ENCODE data around the gene CEP85. TPM values are rescaled to one million over a fixed set of nuclear protein-coding genes. Genes with fewer than 3 reads are reported as not detected.

CEP85 gene
- total and polyA plus RNA-seq, 12 donors: 7.0 to 74.5 (median 52.0) TPM

DNA sequence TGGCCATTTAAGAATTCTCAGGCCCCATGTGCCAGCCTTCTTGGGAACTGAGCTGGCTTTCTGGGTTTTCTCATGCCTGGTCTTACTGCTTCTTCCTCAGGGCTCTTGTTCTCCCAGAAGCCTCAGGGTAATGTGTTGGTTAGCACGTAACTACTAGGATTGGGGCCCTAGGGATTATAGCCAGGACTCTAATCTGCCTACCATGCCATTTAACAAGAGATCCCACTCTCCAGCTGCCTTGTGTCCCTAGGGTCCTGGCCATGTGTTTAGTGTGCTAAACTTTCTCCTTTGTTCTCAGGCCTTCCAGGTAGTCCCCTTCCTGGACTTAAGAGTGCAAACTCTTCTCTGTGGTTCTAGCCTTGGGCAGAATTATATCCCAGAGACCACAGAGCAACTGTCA is 43.7 kb downstream of the CEP85 start:
- peaks cover 21 to 91% (median 67%) of the 10 kb centered on the region in 9 donors for H3K4me1 ChIP-seq
- DNase-seq: no peak
- peak overlapping the region in 9 of 10 donors; percentile 31 to 100 (median 95) for H3K27ac ChIP-seq
- TF ChIP-seq CTCF (IDR thresholded peaks at IDR 0.05): no peak
- H3K9me3 ChIP-seq: no peaks in the 10 kb centered on the region
- intact Hi-C loops (cut with DNase I): loop anchor here in 3 of 10 donors (2.0 to 5.0 kb wide), 2 partner anchors 43 to 45 kb away; no protein-coding TSS in a partner anchor
- peaks cover 0 to 58% (median 0%) of the 10 kb centered on the region in 9 donors for H3K36me3 ChIP-seq
- H3K4me3 ChIP-seq: no peak overlapping the region
- WGBS, 2 donors: 58 to 61% methylated on average over 1 of the region's 1 CpG
- H3K27me3 ChIP-seq: no peaks in the 10 kb centered on the region
- no peak for ATAC-seq

- DNase-seq: no peak
- no peak for TF ChIP-seq CTCF (IDR thresholded peaks at IDR 0.05)
- 53 to 63% methylated on average over 4 of the region's 4 CpGs for WGBS, 2 donors
- H3K27ac ChIP-seq: peak overlapping the region in 9 of 10 donors; percentile 17 to 100 (median 95)
- peaks cover 21 to 97% (median 67%) of the 10 kb centered on the region in 9 donors for H3K4me1 ChIP-seq
- intact Hi-C loops (cut with DNase I): loop anchor here in 2 of 10 donors (5.0 kb wide), 1 partner anchor 44 kb away; no protein-coding TSS in a partner anchor
- peaks cover 0 to 58% (median 0%) of the 10 kb centered on the region in 9 donors for H3K36me3 ChIP-seq
- no peaks in the 10 kb centered on the region for H3K9me3 ChIP-seq
- no peaks in the 10 kb centered on the region for H3K27me3 ChIP-seq
- ATAC-seq: peak in 1 of 8 donors; percentile 1
- no peak overlapping the region for H3K4me3 ChIP-seq
Observed at GRCh38 chr1:26278303-26278702, 44.3 kb downstream of the CEP85 start.

DNA sequence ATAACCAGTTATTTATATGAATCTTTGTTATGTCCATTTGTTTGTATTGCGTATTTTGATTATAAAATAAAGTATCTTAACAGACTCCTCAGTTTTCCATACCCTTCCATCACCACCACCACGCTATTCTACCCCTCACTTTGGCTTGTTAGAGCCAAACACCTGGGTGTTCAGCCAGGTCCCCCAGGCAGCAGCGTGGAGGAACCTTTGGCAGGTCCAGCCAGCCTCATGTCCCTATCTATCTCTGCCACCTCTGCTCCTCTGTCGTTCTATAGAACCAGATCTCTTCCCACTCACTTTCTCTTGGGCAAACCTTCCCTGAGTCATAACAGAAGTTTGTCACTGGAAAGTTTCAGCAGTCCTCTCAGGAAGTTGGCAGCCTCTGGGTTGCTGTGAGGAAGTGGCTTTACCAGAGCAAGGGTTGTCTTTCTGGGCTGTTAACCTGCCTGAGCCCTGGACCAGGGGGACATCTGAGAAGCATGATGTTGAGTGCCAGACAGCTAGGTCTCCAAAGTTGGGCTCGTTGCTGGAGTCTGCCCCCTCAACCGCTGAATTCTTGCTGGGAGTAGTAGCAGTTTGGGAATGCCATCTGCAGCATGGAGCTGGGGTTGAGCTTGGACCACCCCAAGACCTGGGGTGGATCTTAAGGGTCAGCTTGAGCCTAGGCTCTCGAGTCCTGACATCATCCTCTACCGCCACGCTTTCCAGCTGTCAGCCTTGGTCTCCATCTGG is 44.9 kb downstream of the CEP85 start:
- no peaks in the 10 kb centered on the region for H3K9me3 ChIP-seq
- peaks cover 21 to 99% (median 69%) of the 10 kb centered on the region in 9 donors for H3K4me1 ChIP-seq
- DNase-seq (no peak), ATAC-seq (peak in 2 of 8 donors; percentile 1 to 3)
- WGBS, 2 donors: 51 to 52% methylated on average over 9 of the region's 9 CpGs
- peak overlapping the region; percentile 86 to 100 (median 95) for H3K27ac ChIP-seq
- TF ChIP-seq CTCF (IDR thresholded peaks at IDR 0.05): no peak
- intact Hi-C loops (cut with DNase I): loop anchor here in 2 of 10 donors (5.0 kb wide), 1 partner anchor 43 kb away; no protein-coding TSS in a partner anchor
- no peaks in the 10 kb centered on the region for H3K27me3 ChIP-seq
- H3K36me3 ChIP-seq: peaks cover 0 to 62% (median 0%) of the 10 kb centered on the region in 9 donors
- peak overlapping the region; percentile 58 to 99 (median 82) for H3K4me3 ChIP-seq

- no peaks in the 10 kb centered on the region for H3K9me3 ChIP-seq
- peaks cover 0 to 62% (median 0%) of the 10 kb centered on the region in 9 donors for H3K36me3 ChIP-seq
- H3K4me3 ChIP-seq: peak within 1 kb of the TSS; percentile 58 to 99 (median 82)
- H3K4me1 ChIP-seq: peaks cover 24 to 99% (median 74%) of the 10 kb centered on the region in 9 donors
- whole genome bisulfite sequencing, 2 donors: 2 to 3% methylated on average over 64 to 66 of the region's 66 CpGs
- H3K27me3 ChIP-seq: no peaks in the 10 kb centered on the region
- intact Hi-C loops (cut with DNase I): loop anchor here in 2 of 10 donors (5.0 kb wide), 1 partner anchor 43 kb away; no protein-coding TSS in a partner anchor
- peak; percentile 72 to 90 (median 86) for ATAC-seq
- peak in 6 of 9 donors; percentile 26 to 67 (median 48) for TF ChIP-seq CTCF (IDR thresholded peaks at IDR 0.05)
- peak; percentile 88 to 90 for DNase-seq
- H3K27ac ChIP-seq: peak within 1 kb of the TSS; percentile 86 to 100 (median 95)
Observed at GRCh38 chr1:26279456-26280332, 45.7 kb downstream of the CEP85 start, which contains the start of gene SH3BGRL3. SH3BGRL3 (plus strand) TSS chr1:26280086; CDS start chr1:26280156, 70 bp downstream.
